ENCODE measurements around the gene LGALS3BP. TPM values are rescaled to one million over a fixed set of nuclear protein-coding genes. Genes with fewer than 3 reads are reported as not detected.

LGALS3BP gene
- total and polyA plus RNA-seq, 2 of the 13 experiments (the other 11 are each of a cell fraction or from before 2014, with no cell fraction given): 137 to 332 TPM

DNA sequence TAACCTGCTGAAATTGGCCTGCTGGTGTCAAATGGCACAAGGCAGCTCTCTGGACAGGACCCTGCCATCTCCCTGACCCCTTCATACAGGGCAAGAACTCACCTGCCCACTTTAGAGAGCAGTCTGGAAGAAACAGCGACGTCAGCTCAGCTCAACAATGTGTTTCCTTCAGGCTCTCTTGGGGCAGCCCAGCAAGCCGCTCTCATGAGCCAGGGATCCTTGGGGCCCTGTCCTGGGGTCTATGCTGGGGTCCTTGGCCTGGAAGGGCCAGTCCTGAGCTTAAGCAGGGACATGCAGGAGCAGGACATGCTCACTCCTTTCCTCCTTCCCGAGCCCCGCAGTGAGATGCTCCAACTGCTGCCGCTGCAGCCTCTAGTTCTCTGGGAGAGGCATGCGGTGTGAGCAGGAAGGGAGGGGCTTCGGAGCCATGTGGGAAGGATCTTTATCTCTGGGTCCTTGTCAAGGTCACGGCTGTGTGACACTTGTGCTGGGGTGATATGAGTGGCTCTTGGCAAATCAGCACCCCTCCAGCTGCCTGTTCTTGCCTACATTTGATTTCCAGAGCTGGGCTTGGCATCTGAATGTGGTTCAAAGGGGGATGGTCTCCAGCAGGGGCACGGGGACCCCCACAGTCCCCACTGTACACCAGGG, 47.7 kb upstream of the LGALS3BP start (continued):
- TF ChIP-seq, protein P1, sequence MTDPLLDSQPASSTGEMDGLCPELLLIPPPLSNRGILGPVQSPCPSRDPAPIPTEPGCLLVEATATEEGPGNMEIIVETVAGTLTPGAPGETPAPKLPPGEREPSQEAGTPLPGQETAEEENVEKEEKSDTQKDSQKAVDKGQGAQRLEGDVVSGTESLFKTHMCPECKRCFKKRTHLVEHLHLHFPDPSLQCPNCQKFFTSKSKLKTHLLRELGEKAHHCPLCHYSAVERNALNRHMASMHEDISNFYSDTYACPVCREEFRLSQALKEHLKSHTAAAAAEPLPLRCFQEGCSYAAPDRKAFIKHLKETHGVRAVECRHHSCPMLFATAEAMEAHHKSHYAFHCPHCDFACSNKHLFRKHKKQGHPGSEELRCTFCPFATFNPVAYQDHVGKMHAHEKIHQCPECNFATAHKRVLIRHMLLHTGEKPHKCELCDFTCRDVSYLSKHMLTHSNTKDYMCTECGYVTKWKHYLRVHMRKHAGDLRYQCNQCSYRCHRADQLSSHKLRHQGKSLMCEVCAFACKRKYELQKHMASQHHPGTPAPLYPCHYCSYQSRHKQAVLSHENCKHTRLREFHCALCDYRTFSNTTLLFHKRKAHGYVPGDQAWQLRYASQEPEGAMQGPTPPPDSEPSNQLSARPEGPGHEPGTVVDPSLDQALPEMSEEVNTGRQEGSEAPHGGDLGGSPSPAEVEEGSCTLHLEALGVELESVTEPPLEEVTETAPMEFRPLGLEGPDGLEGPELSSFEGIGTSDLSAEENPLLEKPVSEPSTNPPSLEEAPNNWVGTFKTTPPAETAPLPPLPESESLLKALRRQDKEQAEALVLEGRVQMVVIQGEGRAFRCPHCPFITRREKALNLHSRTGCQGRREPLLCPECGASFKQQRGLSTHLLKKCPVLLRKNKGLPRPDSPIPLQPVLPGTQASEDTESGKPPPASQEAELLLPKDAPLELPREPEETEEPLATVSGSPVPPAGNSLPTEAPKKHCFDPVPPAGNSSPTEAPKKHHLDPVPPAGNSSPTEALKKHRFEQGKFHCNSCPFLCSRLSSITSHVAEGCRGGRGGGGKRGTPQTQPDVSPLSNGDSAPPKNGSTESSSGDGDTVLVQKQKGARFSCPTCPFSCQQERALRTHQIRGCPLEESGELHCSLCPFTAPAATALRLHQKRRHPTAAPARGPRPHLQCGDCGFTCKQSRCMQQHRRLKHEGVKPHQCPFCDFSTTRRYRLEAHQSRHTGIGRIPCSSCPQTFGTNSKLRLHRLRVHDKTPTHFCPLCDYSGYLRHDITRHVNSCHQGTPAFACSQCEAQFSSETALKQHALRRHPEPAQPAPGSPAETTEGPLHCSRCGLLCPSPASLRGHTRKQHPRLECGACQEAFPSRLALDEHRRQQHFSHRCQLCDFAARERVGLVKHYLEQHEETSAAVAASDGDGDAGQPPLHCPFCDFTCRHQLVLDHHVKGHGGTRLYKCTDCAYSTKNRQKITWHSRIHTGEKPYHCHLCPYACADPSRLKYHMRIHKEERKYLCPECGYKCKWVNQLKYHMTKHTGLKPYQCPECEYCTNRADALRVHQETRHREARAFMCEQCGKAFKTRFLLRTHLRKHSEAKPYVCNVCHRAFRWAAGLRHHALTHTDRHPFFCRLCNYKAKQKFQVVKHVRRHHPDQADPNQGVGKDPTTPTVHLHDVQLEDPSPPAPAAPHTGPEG (CRISPR knock-in tag; IDR thresholded peaks at IDR 0.05): no peak; the same call in 1 of the 2 replicates
- no peak for TF ChIP-seq ZNF672 (CRISPR knock-in tag; IDR thresholded peaks at IDR 0.05)
- no peak for TF ChIP-seq REL (CRISPR knock-in tag; conservative IDR thresholded peaks at IDR 0.05)
- no peak for TF ChIP-seq GTF3A (CRISPR knock-in tag; conservative IDR thresholded peaks at IDR 0.05)
- TF ChIP-seq ZNF773 (CRISPR knock-in tag; IDR thresholded peaks at IDR 0.05; ENCODE audit: borderline replicate concordance): no peak
- TF ChIP-seq, protein P2, sequence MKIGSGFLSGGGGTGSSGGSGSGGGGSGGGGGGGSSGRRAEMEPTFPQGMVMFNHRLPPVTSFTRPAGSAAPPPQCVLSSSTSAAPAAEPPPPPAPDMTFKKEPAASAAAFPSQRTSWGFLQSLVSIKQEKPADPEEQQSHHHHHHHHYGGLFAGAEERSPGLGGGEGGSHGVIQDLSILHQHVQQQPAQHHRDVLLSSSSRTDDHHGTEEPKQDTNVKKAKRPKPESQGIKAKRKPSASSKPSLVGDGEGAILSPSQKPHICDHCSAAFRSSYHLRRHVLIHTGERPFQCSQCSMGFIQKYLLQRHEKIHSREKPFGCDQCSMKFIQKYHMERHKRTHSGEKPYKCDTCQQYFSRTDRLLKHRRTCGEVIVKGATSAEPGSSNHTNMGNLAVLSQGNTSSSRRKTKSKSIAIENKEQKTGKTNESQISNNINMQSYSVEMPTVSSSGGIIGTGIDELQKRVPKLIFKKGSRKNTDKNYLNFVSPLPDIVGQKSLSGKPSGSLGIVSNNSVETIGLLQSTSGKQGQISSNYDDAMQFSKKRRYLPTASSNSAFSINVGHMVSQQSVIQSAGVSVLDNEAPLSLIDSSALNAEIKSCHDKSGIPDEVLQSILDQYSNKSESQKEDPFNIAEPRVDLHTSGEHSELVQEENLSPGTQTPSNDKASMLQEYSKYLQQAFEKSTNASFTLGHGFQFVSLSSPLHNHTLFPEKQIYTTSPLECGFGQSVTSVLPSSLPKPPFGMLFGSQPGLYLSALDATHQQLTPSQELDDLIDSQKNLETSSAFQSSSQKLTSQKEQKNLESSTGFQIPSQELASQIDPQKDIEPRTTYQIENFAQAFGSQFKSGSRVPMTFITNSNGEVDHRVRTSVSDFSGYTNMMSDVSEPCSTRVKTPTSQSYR (CRISPR knock-in tag; IDR thresholded peaks at IDR 0.05; ENCODE audit: borderline replicate concordance): no peak; the same call in 1 of the 2 replicates
- no peak for TF ChIP-seq RARG (CRISPR knock-in tag; IDR thresholded peaks at IDR 0.05; ENCODE audit: low read depth)
- TF ChIP-seq ZNF660 (CRISPR knock-in tag; IDR thresholded peaks at IDR 0.05; ENCODE audit: borderline replicate concordance, low read depth): no peak
- TF ChIP-seq ZNF138 (CRISPR knock-in tag; IDR thresholded peaks at IDR 0.05; ENCODE audit: low read depth): 0 out of 2 replicates have a peak, but pooled peaks have one; percentile 65
- no peak for TF ChIP-seq PBX2 (CRISPR knock-in tag; IDR thresholded peaks at IDR 0.05)
- TF ChIP-seq SATB2 (CRISPR knock-in tag; IDR thresholded peaks at IDR 0.05): no peak
- no peak for TF ChIP-seq DZIP1 (CRISPR knock-in tag; IDR thresholded peaks at IDR 0.05)
- peak; percentile 85 for TF ChIP-seq TAF1 (CRISPR knock-in tag; IDR thresholded peaks at IDR 0.05)
- no peak for TF ChIP-seq ZNF674 (CRISPR knock-in tag; IDR thresholded peaks at IDR 0.05; ENCODE audit: low read depth)

Data from HepG2 (cell line).